ENCODE data around the gene GRWD1. TPM values are rescaled to one million over a fixed set of nuclear protein-coding genes. Genes with fewer than 3 reads are reported as not detected.

The GRWD1 gene
- total RNA-seq, 1 experiment from 2014 or later, result 64.8 TPM

DNA sequence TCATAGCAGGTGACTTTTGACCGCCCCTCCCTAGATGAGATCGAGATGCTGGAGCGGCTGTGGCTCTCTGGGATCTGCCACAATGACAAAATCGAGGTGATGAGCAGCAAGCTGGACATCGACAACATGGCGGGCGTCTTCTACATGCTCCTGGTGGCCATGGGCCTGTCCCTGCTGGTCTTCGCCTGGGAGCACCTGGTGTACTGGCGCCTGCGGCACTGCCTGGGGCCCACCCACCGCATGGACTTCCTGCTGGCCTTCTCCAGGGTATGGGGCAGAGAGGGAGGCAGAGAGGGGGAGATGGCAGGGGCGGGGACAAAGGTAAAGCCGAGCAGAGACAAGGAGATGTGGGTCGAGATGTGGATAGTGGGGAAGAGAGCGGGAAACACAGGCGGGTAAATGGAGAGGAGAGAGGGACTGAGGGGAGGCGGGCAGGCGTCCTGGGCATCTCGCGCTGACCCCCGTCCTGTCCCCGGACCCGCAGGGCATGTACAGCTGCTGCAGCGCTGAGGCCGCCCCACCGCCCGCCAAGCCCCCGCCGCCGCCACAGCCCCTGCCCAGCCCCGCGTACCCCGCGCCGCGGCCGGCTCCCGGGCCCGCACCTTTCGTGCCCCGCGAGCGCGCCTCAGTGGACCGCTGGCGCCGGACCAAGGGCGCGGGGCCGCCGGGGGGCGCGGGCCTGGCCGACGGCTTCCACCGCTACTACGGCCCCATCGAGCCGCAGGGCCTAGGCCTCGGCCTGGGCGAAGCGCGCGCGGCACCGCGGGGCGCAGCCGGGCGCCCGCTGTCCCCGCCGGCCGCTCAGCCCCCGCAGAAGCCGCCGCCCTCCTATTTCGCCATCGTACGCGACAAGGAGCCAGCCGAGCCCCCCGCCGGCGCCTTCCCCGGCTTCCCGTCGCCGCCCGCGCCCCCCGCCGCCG, 3.4 kb upstream of the GRWD1 start:
- intact Hi-C loops (cut with micrococcal nuclease), result no loop called here
- no peak for TF ChIP-seq SP1 (IDR thresholded peaks at IDR 0.05; ENCODE audit: low read depth)
- no peak for TF ChIP-seq POLR2A (IDR thresholded peaks at IDR 0.05; ENCODE audit: borderline replicate concordance, extremely low read depth, insufficient read depth, insufficient read length)
- TF ChIP-seq YY1 (IDR thresholded peaks at IDR 0.05; ENCODE audit: extremely low read depth, insufficient replicate concordance, low read depth, low read length), result no peak
- no peak for TF ChIP-seq SRF (IDR thresholded peaks at IDR 0.05; ENCODE audit: low read depth)
- TF ChIP-seq, protein P1, sequence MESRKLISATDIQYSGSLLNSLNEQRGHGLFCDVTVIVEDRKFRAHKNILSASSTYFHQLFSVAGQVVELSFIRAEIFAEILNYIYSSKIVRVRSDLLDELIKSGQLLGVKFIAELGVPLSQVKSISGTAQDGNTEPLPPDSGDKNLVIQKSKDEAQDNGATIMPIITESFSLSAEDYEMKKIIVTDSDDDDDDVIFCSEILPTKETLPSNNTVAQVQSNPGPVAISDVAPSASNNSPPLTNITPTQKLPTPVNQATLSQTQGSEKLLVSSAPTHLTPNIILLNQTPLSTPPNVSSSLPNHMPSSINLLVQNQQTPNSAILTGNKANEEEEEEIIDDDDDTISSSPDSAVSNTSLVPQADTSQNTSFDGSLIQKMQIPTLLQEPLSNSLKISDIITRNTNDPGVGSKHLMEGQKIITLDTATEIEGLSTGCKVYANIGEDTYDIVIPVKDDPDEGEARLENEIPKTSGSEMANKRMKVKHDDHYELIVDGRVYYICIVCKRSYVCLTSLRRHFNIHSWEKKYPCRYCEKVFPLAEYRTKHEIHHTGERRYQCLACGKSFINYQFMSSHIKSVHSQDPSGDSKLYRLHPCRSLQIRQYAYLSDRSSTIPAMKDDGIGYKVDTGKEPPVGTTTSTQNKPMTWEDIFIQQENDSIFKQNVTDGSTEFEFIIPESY (IDR thresholded peaks at IDR 0.05; ENCODE audit: extremely low read depth, insufficient replicate concordance, low read length), result no peak
- TF ChIP-seq, protein P2, sequence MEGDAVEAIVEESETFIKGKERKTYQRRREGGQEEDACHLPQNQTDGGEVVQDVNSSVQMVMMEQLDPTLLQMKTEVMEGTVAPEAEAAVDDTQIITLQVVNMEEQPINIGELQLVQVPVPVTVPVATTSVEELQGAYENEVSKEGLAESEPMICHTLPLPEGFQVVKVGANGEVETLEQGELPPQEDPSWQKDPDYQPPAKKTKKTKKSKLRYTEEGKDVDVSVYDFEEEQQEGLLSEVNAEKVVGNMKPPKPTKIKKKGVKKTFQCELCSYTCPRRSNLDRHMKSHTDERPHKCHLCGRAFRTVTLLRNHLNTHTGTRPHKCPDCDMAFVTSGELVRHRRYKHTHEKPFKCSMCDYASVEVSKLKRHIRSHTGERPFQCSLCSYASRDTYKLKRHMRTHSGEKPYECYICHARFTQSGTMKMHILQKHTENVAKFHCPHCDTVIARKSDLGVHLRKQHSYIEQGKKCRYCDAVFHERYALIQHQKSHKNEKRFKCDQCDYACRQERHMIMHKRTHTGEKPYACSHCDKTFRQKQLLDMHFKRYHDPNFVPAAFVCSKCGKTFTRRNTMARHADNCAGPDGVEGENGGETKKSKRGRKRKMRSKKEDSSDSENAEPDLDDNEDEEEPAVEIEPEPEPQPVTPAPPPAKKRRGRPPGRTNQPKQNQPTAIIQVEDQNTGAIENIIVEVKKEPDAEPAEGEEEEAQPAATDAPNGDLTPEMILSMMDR (IDR thresholded peaks at IDR 0.05 in 2 of 3, conservative IDR thresholded peaks at IDR 0.05 in 1 of 3; ENCODE audit: borderline replicate concordance in 1 of 3, insufficient read depth in 1 of 3, low read depth in 2 of 3, low read length in 2 of 3), result no peak
- TF ChIP-seq CBX3 (IDR thresholded peaks at IDR 0.05; ENCODE audit: low read depth), result no peak
- TF ChIP-seq ZNF274 (IDR thresholded peaks at IDR 0.05; ENCODE audit: low read depth, low read length), result no peak
- TF ChIP-seq, protein P3, sequence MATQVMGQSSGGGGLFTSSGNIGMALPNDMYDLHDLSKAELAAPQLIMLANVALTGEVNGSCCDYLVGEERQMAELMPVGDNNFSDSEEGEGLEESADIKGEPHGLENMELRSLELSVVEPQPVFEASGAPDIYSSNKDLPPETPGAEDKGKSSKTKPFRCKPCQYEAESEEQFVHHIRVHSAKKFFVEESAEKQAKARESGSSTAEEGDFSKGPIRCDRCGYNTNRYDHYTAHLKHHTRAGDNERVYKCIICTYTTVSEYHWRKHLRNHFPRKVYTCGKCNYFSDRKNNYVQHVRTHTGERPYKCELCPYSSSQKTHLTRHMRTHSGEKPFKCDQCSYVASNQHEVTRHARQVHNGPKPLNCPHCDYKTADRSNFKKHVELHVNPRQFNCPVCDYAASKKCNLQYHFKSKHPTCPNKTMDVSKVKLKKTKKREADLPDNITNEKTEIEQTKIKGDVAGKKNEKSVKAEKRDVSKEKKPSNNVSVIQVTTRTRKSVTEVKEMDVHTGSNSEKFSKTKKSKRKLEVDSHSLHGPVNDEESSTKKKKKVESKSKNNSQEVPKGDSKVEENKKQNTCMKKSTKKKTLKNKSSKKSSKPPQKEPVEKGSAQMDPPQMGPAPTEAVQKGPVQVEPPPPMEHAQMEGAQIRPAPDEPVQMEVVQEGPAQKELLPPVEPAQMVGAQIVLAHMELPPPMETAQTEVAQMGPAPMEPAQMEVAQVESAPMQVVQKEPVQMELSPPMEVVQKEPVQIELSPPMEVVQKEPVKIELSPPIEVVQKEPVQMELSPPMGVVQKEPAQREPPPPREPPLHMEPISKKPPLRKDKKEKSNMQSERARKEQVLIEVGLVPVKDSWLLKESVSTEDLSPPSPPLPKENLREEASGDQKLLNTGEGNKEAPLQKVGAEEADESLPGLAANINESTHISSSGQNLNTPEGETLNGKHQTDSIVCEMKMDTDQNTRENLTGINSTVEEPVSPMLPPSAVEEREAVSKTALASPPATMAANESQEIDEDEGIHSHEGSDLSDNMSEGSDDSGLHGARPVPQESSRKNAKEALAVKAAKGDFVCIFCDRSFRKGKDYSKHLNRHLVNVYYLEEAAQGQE (IDR thresholded peaks at IDR 0.05; ENCODE audit: low read depth), result no peak
- TF ChIP-seq ELF1 (IDR thresholded peaks at IDR 0.05; ENCODE audit: borderline replicate concordance, low read depth), result no peak
- no peak for TF ChIP-seq EGR1 (IDR thresholded peaks at IDR 0.05; ENCODE audit: low read depth)
- TF ChIP-seq TCF7L2 (IDR thresholded peaks at IDR 0.05; ENCODE audit: borderline replicate concordance, extremely low read depth, insufficient read depth, insufficient read length), result no peak
- no peak for TF ChIP-seq EZH2 (IDR thresholded peaks at IDR 0.05)
- no peak for TF ChIP-seq ZFX (IDR thresholded peaks at IDR 0.05)
- no peak for TF ChIP-seq JUND (IDR thresholded peaks at IDR 0.05)
- no peak for TF ChIP-seq EZH2phosphoT487 (IDR thresholded peaks at IDR 0.05; ENCODE audit: borderline replicate concordance)
- TF ChIP-seq MAX (IDR thresholded peaks at IDR 0.05), result no peak
- TF ChIP-seq POLR2AphosphoS5 (IDR thresholded peaks at IDR 0.05; ENCODE audit: low read depth, low read length), result no peak
- ATAC-seq (no peak), DNase-seq (ENCODE audit: low read depth, low spot score) (no peak)
- H3K9me2 ChIP-seq (ENCODE audit: insufficient read depth), result no peaks in the 10 kb centered on the region
- no peak overlapping the region for H2AFZ ChIP-seq (ENCODE audit: low read depth, low read length, poor library complexity, severe bottlenecking)
- H3K9ac ChIP-seq (ENCODE audit: low read length), result no peak overlapping the region
- BruUV-seq (replicated peaks), result no TSS peak
- POLR2A ChIA-PET, result no interaction called here
- no peak overlapping the region for H3K4me3 ChIP-seq (replicated peaks in 1 of 2; ENCODE audit: low read depth in 1 of 2, low read length in 2 of 2)
- H3K9me3 ChIP-seq (ENCODE audit: control insufficient read depth in 1 of 2, insufficient read depth in 1 of 2, low read depth in 1 of 2, low read length in 2 of 2), result no peaks in the 10 kb centered on the region
- peaks cover 15% of the 10 kb centered on the region for H3K79me2 ChIP-seq (ENCODE audit: insufficient read depth, low read length)
- H4K20me1 ChIP-seq (ENCODE audit: insufficient read depth), result no peaks in the 10 kb centered on the region
- H3K4me1 ChIP-seq (ENCODE audit: control insufficient read depth in 1 of 2, insufficient read depth in 2 of 2, low read length in 2 of 2), result peaks cover 8 to 20% of the 10 kb centered on the region in 2 experiments
- H3K36me3 ChIP-seq (ENCODE audit: control insufficient read depth in 1 of 2, insufficient read depth in 2 of 2, low read length in 2 of 2), result peaks cover 4 to 8% of the 10 kb centered on the region in 2 experiments; a peak in 3 of 4 replicates
- H3K27ac ChIP-seq (ENCODE audit: low read depth, low read length), result no peak overlapping the region
- RAD21 ChIA-PET (ENCODE audit: low non-redundant PET in 1 of 2, low total read pairs in 2 of 2, uncharacterized antibody in 2 of 2, unreplicated experiment in 2 of 2), result no interaction called here
- H3K4me2 ChIP-seq (ENCODE audit: low read length), result no peak overlapping the region
- H3K27me3 ChIP-seq (ENCODE audit: insufficient read depth, low read length), result no peaks in the 10 kb centered on the region
- CTCF ChIA-PET, result no interaction called here
